WTC11 (cell line): ENCODE measurements around the gene GRM4. TPM values are rescaled to one million over a fixed set of nuclear protein-coding genes. Genes with fewer than 3 reads are reported as not detected.

Experiments
- ATAC-seq: fragments of 200-7000 bp; cut with Tn5 transposase; 2 replicates; pipeline ENCODE4 v1.10.0; 2021; ENCODE audit warnings: mild to moderate bottlenecking, moderate library complexity
- CTCF ChIA-PET: fragments of 300-600 bp; sonication (Branson Sonifier 250); formaldehyde crosslinking; loops from one replicate; lab custom pipeline; 2021; ENCODE audit warnings: antibody characterized with exemption; lab: Charles Lee
- POLR2A ChIA-PET: fragments of 350-600 bp; sonication (Branson Sonifier 250); formaldehyde crosslinking; loops from one replicate; lab custom pipeline; 2021; ENCODE audit warnings: antibody characterized with exemption; lab: Charles Lee
- DNase-seq: peaks from one replicate; pipeline ENCODE4 v3.0.0; 2021; ENCODE audit warnings: low spot score
- H3K27ac Mint-ChIP-seq: 2 replicates; pipeline ENCODE4 v1.8.0; 2021; ENCODE audit warnings: mixed read lengths
- H3K27me3 Mint-ChIP-seq: 2 replicates; pipeline ENCODE4 v1.8.0; 2021; ENCODE audit warnings: low read depth, mild to moderate bottlenecking, moderate library complexity, mixed read lengths
- H3K36me3 Mint-ChIP-seq: 2 replicates; pipeline ENCODE4 v1.8.0; 2021; ENCODE audit warnings: mixed read lengths
- H3K4me1 Mint-ChIP-seq: 2 replicates; pipeline ENCODE4 v1.8.0; 2022; ENCODE audit warnings: mixed read lengths
- H3K4me3 Mint-ChIP-seq: 2 replicates; pipeline ENCODE4 v1.8.0; 2021; ENCODE audit warnings: mild to moderate bottlenecking, moderate library complexity, mixed read lengths
- H3K9me3 Mint-ChIP-seq: 2 replicates; pipeline ENCODE4 v1.8.0; 2021; ENCODE audit warnings: mixed read lengths
- CBFB ChIP-seq: sonication (generic); formaldehyde crosslinking; IDR thresholded peaks from 2 replicates; pipeline ENCODE4 v1.8.1; 2022; ENCODE audit warnings: mild to moderate bottlenecking, low read depth, missing genetic modification reagents
- E2F5 ChIP-seq: sonication (generic); formaldehyde crosslinking; IDR thresholded peaks from 2 replicates; pipeline ENCODE4 v1.8.1; 2022; ENCODE audit warnings: mild to moderate bottlenecking, moderate library complexity, missing genetic modification reagents
- EMX1 ChIP-seq: fragments of 250-450 bp; sonication (Bioruptor Pico); IDR thresholded peaks from 2 replicates; pipeline ENCODE4 v1.8.0; 2021; ENCODE audit warnings: mild to moderate bottlenecking
- FOXJ3 ChIP-seq: sonication (generic); formaldehyde crosslinking; IDR thresholded peaks from 2 replicates; pipeline ENCODE4 v1.9.0; 2021; ENCODE audit warnings: missing genetic modification reagents, mild to moderate bottlenecking, borderline replicate concordance
- FOXP1 ChIP-seq: sonication (generic); formaldehyde crosslinking; IDR thresholded peaks from 2 replicates; pipeline ENCODE4 v1.8.0; 2022; ENCODE audit warnings: missing genetic modification reagents, mild to moderate bottlenecking, moderate library complexity, borderline replicate concordance
- IRF2 ChIP-seq: sonication (generic); formaldehyde crosslinking; IDR thresholded peaks from 2 replicates; pipeline ENCODE4 v1.8.0; 2022; ENCODE audit warnings: low read depth, missing genetic modification reagents, borderline replicate concordance
- JUN ChIP-seq: sonication (generic); formaldehyde crosslinking; IDR thresholded peaks from 2 replicates; pipeline ENCODE4 v1.8.0; 2023; ENCODE audit warnings: mild to moderate bottlenecking, missing genetic modification reagents
- MLX ChIP-seq: sonication (generic); formaldehyde crosslinking; IDR thresholded peaks from 2 replicates; pipeline ENCODE4 v1.8.1; 2023; ENCODE audit warnings: mild to moderate bottlenecking, missing genetic modification reagents, moderate library complexity
- NFE2L1 ChIP-seq: sonication (generic); formaldehyde crosslinking; IDR thresholded peaks from 2 replicates; pipeline ENCODE4 v1.8.1; 2023; ENCODE audit warnings: missing genetic modification reagents
- OVOL2 ChIP-seq: fragments of 250-450 bp; sonication (Bioruptor Pico); IDR thresholded peaks from 2 replicates; pipeline ENCODE4 v1.9.0; 2021; ENCODE audit warnings: mild to moderate bottlenecking, borderline replicate concordance
- SOX15 ChIP-seq: fragments of 250-450 bp; sonication (Bioruptor Pico); IDR thresholded peaks from 2 replicates; pipeline ENCODE4 v1.9.0; 2021; ENCODE audit warnings: mild to moderate bottlenecking
- TP53 ChIP-seq: sonication (generic); formaldehyde crosslinking; IDR thresholded peaks from 2 replicates; pipeline ENCODE4 v1.8.1; 2023; ENCODE audit warnings: mild to moderate bottlenecking, missing genetic modification reagents
- ZBTB21 ChIP-seq: sonication (generic); formaldehyde crosslinking; IDR thresholded peaks from 2 replicates; pipeline ENCODE4 v1.8.1; 2023; ENCODE audit warnings: mild to moderate bottlenecking, missing genetic modification reagents, borderline replicate concordance
- ZNF121 ChIP-seq: sonication (generic); formaldehyde crosslinking; IDR thresholded peaks from 2 replicates; pipeline ENCODE4 v1.8.0; 2023; ENCODE audit warnings: missing genetic modification reagents
- ZNF219 ChIP-seq: sonication (generic); formaldehyde crosslinking; IDR thresholded peaks from 2 replicates; pipeline ENCODE4 v1.8.0; 2023; ENCODE audit warnings: missing genetic modification reagents, mild to moderate bottlenecking, borderline replicate concordance
- ZNF232 ChIP-seq: sonication (generic); formaldehyde crosslinking; IDR thresholded peaks from 2 replicates; pipeline ENCODE4 v1.8.0; 2022; ENCODE audit warnings: mild to moderate bottlenecking, missing genetic modification reagents
- ZNF317 ChIP-seq: sonication (generic); formaldehyde crosslinking; IDR thresholded peaks from 2 replicates; pipeline ENCODE4 v1.8.1; 2023; ENCODE audit warnings: low read depth, mild to moderate bottlenecking, moderate library complexity, missing genetic modification reagents, borderline replicate concordance
- ZNF416 ChIP-seq: fragments of 250-450 bp; sonication (Bioruptor Pico); IDR thresholded peaks from 2 replicates; pipeline ENCODE4 v1.9.0; 2021; ENCODE audit warnings: mild to moderate bottlenecking, inconsistent platforms
- total RNA-seq: library from RNA; stranded (reverse); gene quantifications from 3 replicates; pipeline ENCODE4 v1.2.3, GENCODE V29; 2021
- TF ChIP-seq, protein P1 (sequence below): sonication (generic); formaldehyde crosslinking; IDR thresholded peaks from 2 replicates; pipeline ENCODE4 v1.8.1; 2023; ENCODE audit warnings: mild to moderate bottlenecking, missing genetic modification reagents
- TF ChIP-seq, protein P2 (sequence below): sonication (generic); formaldehyde crosslinking; IDR thresholded peaks from 2 replicates; pipeline ENCODE4 v1.8.0; 2023; ENCODE audit warnings: missing genetic modification reagents, mild to moderate bottlenecking, borderline replicate concordance
- TF ChIP-seq, protein P3 (sequence below): sonication (generic); formaldehyde crosslinking; IDR thresholded peaks from 2 replicates; pipeline ENCODE4 v1.8.0; 2022; ENCODE audit warnings: mild to moderate bottlenecking, missing genetic modification reagents
- TF ChIP-seq, protein P4 (sequence below): fragments of 200-600 bp; IDR thresholded peaks from 2 replicates; pipeline ENCODE4 v1.8.0; 2022; ENCODE audit warnings: antibody characterized with exemption

Gene GRM4
- total RNA-seq, 1 experiment from 2014 or later = 34.5 TPM

GRCh38 chr6:34075906-34076305 lies 70.0 kb downstream of the GRM4 start:
- ChIA-PET POLR2A (no interaction called here), CTCF (interaction anchor here (1.1 to 6.0 kb wide), 3 partner anchors 22 to 87 kb away, joined by 4 to 43 read pairs (median 6); no protein-coding TSS in a partner anchor)
- peaks cover 30% of the 10 kb centered on the region for H3K4me1 Mint-ChIP-seq
- H3K27me3 Mint-ChIP-seq = no peaks in the 10 kb centered on the region
- no peak for DNase-seq
- TF ChIP-seq, protein P1, sequence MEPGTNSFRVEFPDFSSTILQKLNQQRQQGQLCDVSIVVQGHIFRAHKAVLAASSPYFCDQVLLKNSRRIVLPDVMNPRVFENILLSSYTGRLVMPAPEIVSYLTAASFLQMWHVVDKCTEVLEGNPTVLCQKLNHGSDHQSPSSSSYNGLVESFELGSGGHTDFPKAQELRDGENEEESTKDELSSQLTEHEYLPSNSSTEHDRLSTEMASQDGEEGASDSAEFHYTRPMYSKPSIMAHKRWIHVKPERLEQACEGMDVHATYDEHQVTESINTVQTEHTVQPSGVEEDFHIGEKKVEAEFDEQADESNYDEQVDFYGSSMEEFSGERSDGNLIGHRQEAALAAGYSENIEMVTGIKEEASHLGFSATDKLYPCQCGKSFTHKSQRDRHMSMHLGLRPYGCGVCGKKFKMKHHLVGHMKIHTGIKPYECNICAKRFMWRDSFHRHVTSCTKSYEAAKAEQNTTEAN = no peak
- TF ChIP-seq SOX15 (CRISPR knock-in tag) (no peak), ZBTB21 (CRISPR knock-in tag) (no peak)
- no peak for ATAC-seq
- no peak overlapping the region for H3K27ac Mint-ChIP-seq
- H3K4me3 Mint-ChIP-seq = no peak overlapping the region
- no peaks in the 10 kb centered on the region for H3K9me3 Mint-ChIP-seq
- no peaks in the 10 kb centered on the region for H3K36me3 Mint-ChIP-seq

DNA sequence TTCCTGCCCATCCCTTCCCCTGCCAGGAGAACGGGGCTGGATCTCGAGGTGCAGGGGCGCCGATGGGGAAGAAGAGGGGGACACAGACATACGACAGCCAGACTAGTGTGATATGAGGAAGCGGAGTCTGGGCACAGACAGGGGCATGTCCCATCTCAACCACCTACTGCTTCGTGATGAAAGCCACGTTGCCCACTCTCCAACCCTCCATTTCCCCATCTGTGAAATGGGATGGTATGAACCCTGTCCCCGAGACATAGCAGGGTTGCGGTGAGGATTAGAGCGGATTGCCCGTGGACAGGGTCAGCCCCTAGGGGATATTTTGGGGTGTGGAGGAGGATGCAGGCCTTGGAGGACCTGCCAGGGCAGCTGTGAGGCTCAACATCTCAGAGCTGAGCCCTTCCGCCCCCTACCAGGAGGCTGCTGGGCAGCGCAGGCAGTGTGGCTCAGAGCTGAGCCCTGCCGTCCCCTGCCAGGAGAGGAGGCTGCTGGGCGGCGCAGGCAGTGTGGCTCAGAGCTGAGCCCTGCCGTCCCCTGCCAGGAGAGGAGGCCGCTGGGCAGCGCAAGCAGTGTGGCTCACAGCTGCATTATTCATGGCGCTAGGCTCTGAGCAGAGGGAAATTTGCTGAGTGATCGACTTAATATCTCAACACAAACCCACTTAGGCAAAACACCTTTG lies 71.7 kb downstream of the GRM4 start:
- no peaks in the 10 kb centered on the region for H3K9me3 Mint-ChIP-seq
- peaks cover 28% of the 10 kb centered on the region for H3K4me1 Mint-ChIP-seq
- CTCF ChIA-PET = interaction anchor here (0.6 to 6.0 kb wide), 10 partner anchors 12 to 86 kb away, joined by 3 to 43 read pairs (median 4); no protein-coding TSS in a partner anchor
- no peaks in the 10 kb centered on the region for H3K27me3 Mint-ChIP-seq
- no peaks in the 10 kb centered on the region for H3K36me3 Mint-ChIP-seq
- ATAC-seq = peak; percentile 91
- no peak overlapping the region for H3K4me3 Mint-ChIP-seq
- no peak overlapping the region for H3K27ac Mint-ChIP-seq
- POLR2A ChIA-PET = no interaction called here
- no peak for TF ChIP-seq MLX (CRISPR knock-in tag)
- TF ChIP-seq NFE2L1 (CRISPR knock-in tag) = no peak
- TF ChIP-seq FOXJ3 (CRISPR knock-in tag) = no peak
- no peak for TF ChIP-seq E2F5 (CRISPR knock-in tag)
- no peak for TF ChIP-seq ZNF317 (CRISPR knock-in tag)
- no peak for TF ChIP-seq ZNF416
- TF ChIP-seq, protein P2, sequence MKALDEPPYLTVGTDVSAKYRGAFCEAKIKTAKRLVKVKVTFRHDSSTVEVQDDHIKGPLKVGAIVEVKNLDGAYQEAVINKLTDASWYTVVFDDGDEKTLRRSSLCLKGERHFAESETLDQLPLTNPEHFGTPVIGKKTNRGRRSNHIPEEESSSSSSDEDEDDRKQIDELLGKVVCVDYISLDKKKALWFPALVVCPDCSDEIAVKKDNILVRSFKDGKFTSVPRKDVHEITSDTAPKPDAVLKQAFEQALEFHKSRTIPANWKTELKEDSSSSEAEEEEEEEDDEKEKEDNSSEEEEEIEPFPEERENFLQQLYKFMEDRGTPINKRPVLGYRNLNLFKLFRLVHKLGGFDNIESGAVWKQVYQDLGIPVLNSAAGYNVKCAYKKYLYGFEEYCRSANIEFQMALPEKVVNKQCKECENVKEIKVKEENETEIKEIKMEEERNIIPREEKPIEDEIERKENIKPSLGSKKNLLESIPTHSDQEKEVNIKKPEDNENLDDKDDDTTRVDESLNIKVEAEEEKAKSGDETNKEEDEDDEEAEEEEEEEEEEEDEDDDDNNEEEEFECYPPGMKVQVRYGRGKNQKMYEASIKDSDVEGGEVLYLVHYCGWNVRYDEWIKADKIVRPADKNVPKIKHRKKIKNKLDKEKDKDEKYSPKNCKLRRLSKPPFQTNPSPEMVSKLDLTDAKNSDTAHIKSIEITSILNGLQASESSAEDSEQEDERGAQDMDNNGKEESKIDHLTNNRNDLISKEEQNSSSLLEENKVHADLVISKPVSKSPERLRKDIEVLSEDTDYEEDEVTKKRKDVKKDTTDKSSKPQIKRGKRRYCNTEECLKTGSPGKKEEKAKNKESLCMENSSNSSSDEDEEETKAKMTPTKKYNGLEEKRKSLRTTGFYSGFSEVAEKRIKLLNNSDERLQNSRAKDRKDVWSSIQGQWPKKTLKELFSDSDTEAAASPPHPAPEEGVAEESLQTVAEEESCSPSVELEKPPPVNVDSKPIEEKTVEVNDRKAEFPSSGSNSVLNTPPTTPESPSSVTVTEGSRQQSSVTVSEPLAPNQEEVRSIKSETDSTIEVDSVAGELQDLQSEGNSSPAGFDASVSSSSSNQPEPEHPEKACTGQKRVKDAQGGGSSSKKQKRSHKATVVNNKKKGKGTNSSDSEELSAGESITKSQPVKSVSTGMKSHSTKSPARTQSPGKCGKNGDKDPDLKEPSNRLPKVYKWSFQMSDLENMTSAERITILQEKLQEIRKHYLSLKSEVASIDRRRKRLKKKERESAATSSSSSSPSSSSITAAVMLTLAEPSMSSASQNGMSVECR (CRISPR knock-in tag) = no peak
- no peak for TF ChIP-seq ZNF121
- no peak for TF ChIP-seq IRF2
- TF ChIP-seq, protein P3, sequence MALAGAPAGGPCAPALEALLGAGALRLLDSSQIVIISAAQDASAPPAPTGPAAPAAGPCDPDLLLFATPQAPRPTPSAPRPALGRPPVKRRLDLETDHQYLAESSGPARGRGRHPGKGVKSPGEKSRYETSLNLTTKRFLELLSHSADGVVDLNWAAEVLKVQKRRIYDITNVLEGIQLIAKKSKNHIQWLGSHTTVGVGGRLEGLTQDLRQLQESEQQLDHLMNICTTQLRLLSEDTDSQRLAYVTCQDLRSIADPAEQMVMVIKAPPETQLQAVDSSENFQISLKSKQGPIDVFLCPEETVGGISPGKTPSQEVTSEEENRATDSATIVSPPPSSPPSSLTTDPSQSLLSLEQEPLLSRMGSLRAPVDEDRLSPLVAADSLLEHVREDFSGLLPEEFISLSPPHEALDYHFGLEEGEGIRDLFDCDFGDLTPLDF = no peak
- TF ChIP-seq FOXP1 (CRISPR knock-in tag) = no peak
- no peak for TF ChIP-seq JUN (CRISPR knock-in tag)
- no peak for TF ChIP-seq ZNF219
- TF ChIP-seq ZNF232 (CRISPR knock-in tag) = no peak
- TF ChIP-seq TP53 (CRISPR knock-in tag) = no peak
- TF ChIP-seq, protein P4, sequence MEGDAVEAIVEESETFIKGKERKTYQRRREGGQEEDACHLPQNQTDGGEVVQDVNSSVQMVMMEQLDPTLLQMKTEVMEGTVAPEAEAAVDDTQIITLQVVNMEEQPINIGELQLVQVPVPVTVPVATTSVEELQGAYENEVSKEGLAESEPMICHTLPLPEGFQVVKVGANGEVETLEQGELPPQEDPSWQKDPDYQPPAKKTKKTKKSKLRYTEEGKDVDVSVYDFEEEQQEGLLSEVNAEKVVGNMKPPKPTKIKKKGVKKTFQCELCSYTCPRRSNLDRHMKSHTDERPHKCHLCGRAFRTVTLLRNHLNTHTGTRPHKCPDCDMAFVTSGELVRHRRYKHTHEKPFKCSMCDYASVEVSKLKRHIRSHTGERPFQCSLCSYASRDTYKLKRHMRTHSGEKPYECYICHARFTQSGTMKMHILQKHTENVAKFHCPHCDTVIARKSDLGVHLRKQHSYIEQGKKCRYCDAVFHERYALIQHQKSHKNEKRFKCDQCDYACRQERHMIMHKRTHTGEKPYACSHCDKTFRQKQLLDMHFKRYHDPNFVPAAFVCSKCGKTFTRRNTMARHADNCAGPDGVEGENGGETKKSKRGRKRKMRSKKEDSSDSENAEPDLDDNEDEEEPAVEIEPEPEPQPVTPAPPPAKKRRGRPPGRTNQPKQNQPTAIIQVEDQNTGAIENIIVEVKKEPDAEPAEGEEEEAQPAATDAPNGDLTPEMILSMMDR = no peak
- no peak for TF ChIP-seq CBFB
- no peak for TF ChIP-seq OVOL2 (CRISPR knock-in tag)
- TF ChIP-seq EMX1 = no peak
- no peak for DNase-seq
